22Rv1 (cell line): ENCODE results near the gene KCNK4.

Experiments used
- CTCF ChIP-seq: fragments of 450-650 bp; IDR thresholded peaks from 2 replicates; pipeline ENCODE4 v1.5.1; 2017; ENCODE audit warnings: mild to moderate bottlenecking
- ZFX ChIP-seq: fragments of 450-650 bp; IDR thresholded peaks from 2 replicates; pipeline ENCODE4 v1.6.1; 2017; ENCODE audit warnings: antibody characterized with exemption, borderline replicate concordance

- TF ChIP-seq CTCF, result no peak
- TF ChIP-seq ZFX, result no peak
These were observed 2.0 kb upstream of the KCNK4 start for GRCh38 chr11:64289002-64289564.
